Muscle of leg (tissue), 11 donors: ENCODE measurements around the gene KIF16B. TPM values are rescaled to one million over a fixed set of nuclear protein-coding genes. Genes with fewer than 3 reads are reported as not detected.

Source experiments
- DNase-seq: peaks from one replicate; pipeline ENCODE4 v3.0.0; 2013
- H3K27ac ChIP-seq: one replicate; pipeline ENCODE4 v1.5.1; 2013; ENCODE audit warnings: mild to moderate bottlenecking, low read length, control low read depth
- H3K27me3 ChIP-seq: one replicate; pipeline ENCODE4 v1.6.1; 2013; ENCODE audit warnings: low read length; ENCODE audit not compliant: control insufficient read depth, insufficient read depth
- H3K36me3 ChIP-seq: one replicate; pipeline ENCODE4 v1.6.1; 2013; ENCODE audit warnings: low read length; ENCODE audit not compliant: control insufficient read depth, insufficient read depth
- H3K4me1 ChIP-seq: one replicate; pipeline ENCODE4 v1.6.1; 2013; ENCODE audit warnings: low read length; ENCODE audit not compliant: control insufficient read depth, insufficient read depth
- H3K4me3 ChIP-seq: one replicate; pipeline ENCODE4 v1.5.1; 2013; ENCODE audit warnings: low read length, control low read depth
- H3K9me3 ChIP-seq: replicated peaks from 2 replicates; pipeline ENCODE4 v1.6.1; 2013; ENCODE audit warnings: low read depth, low read length; ENCODE audit not compliant: control insufficient read depth
- WGBS: methylation state at CpG from one replicate; pipeline ENCODE4 v1.1.5; 2013; ENCODE audit warnings: missing lambda C conversion rate; ENCODE audit not compliant: insufficient coverage; 5-methylcytosine and 5-hydroxymethylcytosine counted together
- polyA plus RNA-seq, 8 donors: library from polyadenylated mRNA; unstranded; fragments of 120-200 nt; gene quantifications; one replicate each; pipeline versions ENCODE4 v1.2.1 to v1.2.3, GENCODE V29; 2013; ENCODE audit warnings: inconsistent platforms in 1 of 8, low replicate concordance in 1 of 8; ENCODE audit not compliant: insufficient read length in 8 of 8, insufficient read depth in 1 of 8
- total RNA-seq: library from RNA; stranded (reverse); fragments of 120-200 nt; gene quantifications from one replicate; pipeline ENCODE4 v1.2.4, GENCODE V29; 2013

The KIF16B gene
- total and polyA plus RNA-seq, 9 donors, result 17.2 to 30.3 (median 24.7) TPM

GRCh38 chr20:16222859-16223411, 350.3 kb downstream of the KIF16B start:
- Histone ChIP-seq H3K27me3 (no peaks in the 10 kb centered on the region), H3K9me3 (no peaks in the 10 kb centered on the region), H3K4me1 (no peaks in the 10 kb centered on the region), H3K36me3 (no peaks in the 10 kb centered on the region), H3K27ac (no peak overlapping the region), H3K4me3 (no peak overlapping the region)
- DNase-seq, result no peak
- 86% methylated on average over 1 of the region's 8 CpGs for WGBS

Other genes with a start within 250 kb of the KIF16B start
- gene SNRPB2, start 156.6 kb upstream of the KIF16B start, total RNA-seq, result 74.3 TPM
- 10 to 100 TPM; 66.6 to 96.6 (median 75.7) TPM for gene SNRPB2, start 156.6 kb upstream of the KIF16B start, polyA plus RNA-seq
- 0.35 TPM for gene OTOR, start 174.9 kb upstream of the KIF16B start, total RNA-seq
- gene OTOR, start 174.9 kb upstream of the KIF16B start, polyA plus RNA-seq, result under 1 TPM in 6 of 8 donors, not detected in 2; 0.08 to 0.25 (median 0.12) TPM